Liver (tissue), 2 donors: Measurements from ENCODE around the gene PITPNC1.
"Not testable (repeated sequence)": the region's sequence is repeated elsewhere in the genome, so short reads cannot be mapped to it uniquely, and the experiment has no call there.

ENCODE experiments used
- FOXA1 ChIP-seq: IDR thresholded peaks from 2 replicates; pipeline ENCODE4 v1.6.1; 2016; ENCODE audit warnings: antibody characterized with exemption
- TAF1 ChIP-seq: conservative IDR thresholded peaks from 2 replicates; pipeline ENCODE4 v1.6.1; 2016; ENCODE audit warnings: antibody characterized with exemption, mild to moderate bottlenecking
- donor health status: healthy.

- not testable (repeated sequence) for TF ChIP-seq TAF1, FOXA1
These were observed 350.3 kb downstream of the PITPNC1 start for GRCh38 chr17:67727152-67728039.
